ENCODE data around the gene LMCD1. TPM values are rescaled to one million over a fixed set of nuclear protein-coding genes. Genes with fewer than 3 reads are reported as not detected.

The LMCD1 gene
- total and polyA plus RNA-seq, 2 of the 8 experiments (the other 6 are each of a cell fraction or from before 2014, with no cell fraction given): 12.3 to 26.5 TPM

DNA sequence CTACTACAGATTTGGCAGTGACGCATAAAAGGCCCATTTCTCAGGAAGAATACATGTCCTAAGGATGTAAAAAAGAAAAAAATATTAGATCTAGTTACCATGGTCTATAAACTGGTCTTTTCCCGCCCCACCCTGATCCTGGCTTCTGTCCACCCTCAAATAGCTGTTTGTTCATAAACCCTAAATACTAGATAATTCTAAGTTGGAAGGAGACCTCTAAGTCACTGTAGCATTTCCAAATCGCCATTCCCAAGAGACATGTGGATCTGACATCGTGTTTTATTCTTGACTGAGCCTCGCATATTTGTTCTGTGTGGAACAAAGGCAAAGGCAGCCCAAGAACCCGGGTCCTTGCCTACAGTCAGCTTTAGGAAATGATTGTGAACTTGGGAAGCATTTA is 49.0 kb downstream of the LMCD1 start:
- no peak overlapping the region for H3K56ac ChIP-seq (replicated peaks; ENCODE audit: insufficient read length, low read depth, low read length)
- H3K79me2 ChIP-seq (ENCODE audit: control insufficient read depth in 1 of 2, insufficient read depth in 2 of 2, low read length in 2 of 2): no peaks in the 10 kb centered on the region
- FAIRE-seq: no peak
- no peak overlapping the region for H3K14ac ChIP-seq (ENCODE audit: insufficient read length)
- no peak overlapping the region for H3K4me2 ChIP-seq (ENCODE audit: insufficient read depth in 1 of 2, low read depth in 2 of 2, low read length in 2 of 2)
- peaks cover 0 to 13% (median 4%) of the 10 kb centered on the region in 4 experiments; a peak in 5 of 8 replicates for H3K36me3 ChIP-seq (ENCODE audit: control insufficient read depth in 2 of 4, insufficient read depth in 4 of 4, low read length in 3 of 4)
- H2BK5ac ChIP-seq (ENCODE audit: low read depth, low read length): no peak overlapping the region
- H2BK15ac ChIP-seq (ENCODE audit: low read length): no peak overlapping the region
- no peaks in the 10 kb centered on the region for H3K79me1 ChIP-seq (ENCODE audit: low read depth, low read length)
- ChIA-PET POLR2A (ENCODE audit: partially characterized antibody) (no interaction called here), CTCF (ENCODE audit: partially characterized antibody) (no interaction called here)
- no peak overlapping the region for H2AFZ ChIP-seq (ENCODE audit: low read length)
- H3K23ac ChIP-seq (ENCODE audit: insufficient read length): no peak overlapping the region
- no peak overlapping the region for H2AK5ac ChIP-seq (ENCODE audit: low read depth, low read length)
- H4K5ac ChIP-seq (ENCODE audit: insufficient read length, low read depth, low read length): no peak overlapping the region
- no peak overlapping the region for H3K4me3 ChIP-seq (ENCODE audit: extremely low read depth in 1 of 4, insufficient read depth in 2 of 4, low read depth in 3 of 4, low read length in 4 of 4)
- no peak for DNase-seq (ENCODE audit: low read depth in 1 of 2, low spot score in 2 of 2)
- peaks cover 0 to 3% (median 0%) of the 10 kb centered on the region in 4 experiments; a peak in 1 of 7 replicates for H3K4me1 ChIP-seq (replicated peaks in 1 of 4; ENCODE audit: control insufficient read depth in 3 of 4, insufficient read depth in 4 of 4, low read length in 3 of 4)
- 96% methylated on average over 6 of the region's 6 CpGs; no CpG with 5 or more reads in 1 of the 2 experiments for WGBS, 2 experiments (ENCODE audit: extremely low coverage in 1 of 2, insufficient coverage in 1 of 2, insufficient read length in 1 of 2, insufficient replicate concordance in 2 of 2, low coverage in 1 of 2, low lambda C conversion rate in 2 of 2, missing lambda C conversion rate in 1 of 2)
- H3K9ac ChIP-seq (replicated peaks in 1 of 4; ENCODE audit: extremely low read depth in 1 of 4, low read depth in 3 of 4, low read length in 3 of 4): no peak overlapping the region
- no peak overlapping the region for H4K91ac ChIP-seq (replicated peaks; ENCODE audit: insufficient read length, low read length)
- no peaks in the 10 kb centered on the region for H4K20me1 ChIP-seq (replicated peaks in 1 of 2; ENCODE audit: control insufficient read depth in 1 of 2, insufficient read depth in 2 of 2, low read length in 2 of 2)
- H3K27ac ChIP-seq (ENCODE audit: low read depth, low read length): no peak overlapping the region
- H3K27me3 ChIP-seq (replicated peaks in 1 of 4; ENCODE audit: control insufficient read depth in 3 of 4, extremely low read depth in 1 of 4, insufficient read depth in 3 of 4, low read length in 3 of 4): no peaks in the 10 kb centered on the region
- H3K18ac ChIP-seq (ENCODE audit: extremely low read depth, low read length): no peak overlapping the region
- no peaks in the 10 kb centered on the region for H3K9me3 ChIP-seq (ENCODE audit: insufficient read depth in 2 of 2, low read depth in 1 of 2, low read length in 1 of 2)
- no peak overlapping the region for H2BK120ac ChIP-seq (replicated peaks; ENCODE audit: low read depth, low read length)
- H4K8ac ChIP-seq (ENCODE audit: extremely low read depth, insufficient read depth, low read length): no peak overlapping the region
- no peaks in the 10 kb centered on the region for H3K23me2 ChIP-seq (ENCODE audit: low read depth, low read length)
- no peak overlapping the region for H2BK20ac ChIP-seq (ENCODE audit: low read length)
- H3K4ac ChIP-seq (replicated peaks; ENCODE audit: insufficient read length, low read depth, low read length): no peak overlapping the region
- H2BK12ac ChIP-seq (ENCODE audit: low read depth, low read length): no peak overlapping the region
- no peak for TF ChIP-seq POLR2AphosphoS5 (IDR thresholded peaks at IDR 0.05; ENCODE audit: low read depth, low read length)
- TF ChIP-seq GTF2F1 (IDR thresholded peaks at IDR 0.05; ENCODE audit: borderline replicate concordance, low read depth, low read length): no peak
- TF ChIP-seq, protein P1, sequence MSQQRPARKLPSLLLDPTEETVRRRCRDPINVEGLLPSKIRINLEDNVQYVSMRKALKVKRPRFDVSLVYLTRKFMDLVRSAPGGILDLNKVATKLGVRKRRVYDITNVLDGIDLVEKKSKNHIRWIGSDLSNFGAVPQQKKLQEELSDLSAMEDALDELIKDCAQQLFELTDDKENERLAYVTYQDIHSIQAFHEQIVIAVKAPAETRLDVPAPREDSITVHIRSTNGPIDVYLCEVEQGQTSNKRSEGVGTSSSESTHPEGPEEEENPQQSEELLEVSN (IDR thresholded peaks at IDR 0.05): no peak
- TF ChIP-seq CHD1 (IDR thresholded peaks at IDR 0.05; ENCODE audit: low read depth, low read length): no peak
- TF ChIP-seq KDM1A (IDR thresholded peaks at IDR 0.05; ENCODE audit: borderline replicate concordance, low read length): no peak
- no peak for TF ChIP-seq SIN3A (conservative IDR thresholded peaks at IDR 0.05 in 1 of 2, IDR thresholded peaks at IDR 0.05 in 1 of 2; ENCODE audit: low read depth in 1 of 2, low read length in 2 of 2)
- no peak for TF ChIP-seq TBP (IDR thresholded peaks at IDR 0.05; ENCODE audit: low read depth, low read length)
- TF ChIP-seq RAD21 (IDR thresholded peaks at IDR 0.05 in 1 of 2, conservative IDR thresholded peaks at IDR 0.05 in 1 of 2; ENCODE audit: low read depth in 2 of 2, low read length in 2 of 2): no peak
- TF ChIP-seq, protein P2, sequence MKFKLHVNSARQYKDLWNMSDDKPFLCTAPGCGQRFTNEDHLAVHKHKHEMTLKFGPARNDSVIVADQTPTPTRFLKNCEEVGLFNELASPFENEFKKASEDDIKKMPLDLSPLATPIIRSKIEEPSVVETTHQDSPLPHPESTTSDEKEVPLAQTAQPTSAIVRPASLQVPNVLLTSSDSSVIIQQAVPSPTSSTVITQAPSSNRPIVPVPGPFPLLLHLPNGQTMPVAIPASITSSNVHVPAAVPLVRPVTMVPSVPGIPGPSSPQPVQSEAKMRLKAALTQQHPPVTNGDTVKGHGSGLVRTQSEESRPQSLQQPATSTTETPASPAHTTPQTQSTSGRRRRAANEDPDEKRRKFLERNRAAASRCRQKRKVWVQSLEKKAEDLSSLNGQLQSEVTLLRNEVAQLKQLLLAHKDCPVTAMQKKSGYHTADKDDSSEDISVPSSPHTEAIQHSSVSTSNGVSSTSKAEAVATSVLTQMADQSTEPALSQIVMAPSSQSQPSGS (IDR thresholded peaks at IDR 0.05; ENCODE audit: low read length): no peak
- no peak for TF ChIP-seq JUN (IDR thresholded peaks at IDR 0.05; ENCODE audit: low read depth, low read length)
- TF ChIP-seq CREB1 (IDR thresholded peaks at IDR 0.05): no peak
- TF ChIP-seq HDAC2 (IDR thresholded peaks at IDR 0.05; ENCODE audit: borderline replicate concordance in 1 of 2, low read depth in 2 of 2, low read length in 2 of 2): no peak

All from H1 (cell line).